ENCODE measurements around the gene ZFAND3.

ZFAND3 gene

DNA sequence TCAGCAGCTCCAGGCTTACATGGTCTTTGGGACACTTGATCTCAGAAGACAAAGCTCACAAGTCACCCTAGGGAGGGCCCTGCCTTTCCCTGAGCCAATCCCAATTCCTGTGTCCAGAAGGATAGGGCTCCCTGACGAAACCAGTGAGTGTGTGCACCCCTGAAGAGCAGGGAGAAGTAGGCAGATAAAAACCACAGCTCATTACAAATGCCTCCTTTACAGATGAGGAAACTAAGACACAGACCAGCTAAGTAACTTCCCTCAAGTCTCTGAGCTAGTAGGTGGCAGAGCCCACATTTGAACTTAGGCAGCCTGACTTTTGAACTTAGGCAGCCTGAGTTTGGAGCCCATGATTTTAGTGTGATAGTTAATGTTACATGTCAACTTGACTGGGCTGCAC is 6.7 kb upstream of the ZFAND3 start:
- Histone ChIP-seq H3K4me2 (ENCODE audit: insufficient read depth, low read length) (no peak overlapping the region), H3K9me3 (ENCODE audit: insufficient read depth, low read length, severe bottlenecking) (no peaks in the 10 kb centered on the region), H3K36me3 (ENCODE audit: insufficient read depth, low read length) (no peaks in the 10 kb centered on the region), H4K20me1 (ENCODE audit: insufficient read depth, low read length) (no peaks in the 10 kb centered on the region), H3K79me2 (ENCODE audit: insufficient read depth, low read length) (no peaks in the 10 kb centered on the region), H3K4me1 (ENCODE audit: insufficient read depth, low read length) (peaks cover 7% of the 10 kb centered on the region), H3K4me3 (ENCODE audit: low read depth in 1 of 2, low read length in 2 of 2) (no peak overlapping the region), H3K27me3 (ENCODE audit: insufficient read depth, low read length, poor library complexity) (no peaks in the 10 kb centered on the region), H3K9ac (ENCODE audit: low read depth, low read length) (no peak overlapping the region), H2AFZ (ENCODE audit: low read depth, low read length) (no peak overlapping the region), H3K27ac (ENCODE audit: low read length) (no peak overlapping the region)
- no peak for TF ChIP-seq EZH2 (IDR thresholded peaks at IDR 0.05; ENCODE audit: borderline replicate concordance, low read depth, low read length, severe bottlenecking)
- TF ChIP-seq, protein P1, sequence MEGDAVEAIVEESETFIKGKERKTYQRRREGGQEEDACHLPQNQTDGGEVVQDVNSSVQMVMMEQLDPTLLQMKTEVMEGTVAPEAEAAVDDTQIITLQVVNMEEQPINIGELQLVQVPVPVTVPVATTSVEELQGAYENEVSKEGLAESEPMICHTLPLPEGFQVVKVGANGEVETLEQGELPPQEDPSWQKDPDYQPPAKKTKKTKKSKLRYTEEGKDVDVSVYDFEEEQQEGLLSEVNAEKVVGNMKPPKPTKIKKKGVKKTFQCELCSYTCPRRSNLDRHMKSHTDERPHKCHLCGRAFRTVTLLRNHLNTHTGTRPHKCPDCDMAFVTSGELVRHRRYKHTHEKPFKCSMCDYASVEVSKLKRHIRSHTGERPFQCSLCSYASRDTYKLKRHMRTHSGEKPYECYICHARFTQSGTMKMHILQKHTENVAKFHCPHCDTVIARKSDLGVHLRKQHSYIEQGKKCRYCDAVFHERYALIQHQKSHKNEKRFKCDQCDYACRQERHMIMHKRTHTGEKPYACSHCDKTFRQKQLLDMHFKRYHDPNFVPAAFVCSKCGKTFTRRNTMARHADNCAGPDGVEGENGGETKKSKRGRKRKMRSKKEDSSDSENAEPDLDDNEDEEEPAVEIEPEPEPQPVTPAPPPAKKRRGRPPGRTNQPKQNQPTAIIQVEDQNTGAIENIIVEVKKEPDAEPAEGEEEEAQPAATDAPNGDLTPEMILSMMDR (IDR thresholded peaks at IDR 0.05; ENCODE audit: borderline replicate concordance, extremely low read depth, low read length, poor library complexity, severe bottlenecking): no peak
- DNase-seq: no peak
- no peak for ATAC-seq (ENCODE audit: insufficient read depth, low read depth)

DNA sequence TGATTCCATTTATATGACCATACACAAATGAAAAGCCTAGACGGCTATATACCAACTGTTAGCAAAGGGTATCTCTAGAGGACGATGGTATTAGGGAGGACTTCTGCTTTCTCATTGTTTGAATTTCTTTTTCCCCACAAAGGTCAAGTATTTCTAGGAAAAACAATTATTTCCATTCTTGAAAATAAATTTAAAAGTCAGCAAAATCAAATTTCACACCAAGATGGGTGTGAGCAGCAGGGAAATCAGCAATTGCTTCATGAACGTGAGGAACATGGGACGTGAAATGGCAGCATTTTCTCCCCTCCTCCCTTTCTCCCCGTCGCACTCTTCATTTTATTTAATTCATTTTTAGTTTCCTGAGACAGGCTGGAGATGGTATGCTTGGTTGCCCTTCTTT is 5.2 kb upstream of the ZFAND3 start:
- TF ChIP-seq, protein P1 (IDR thresholded peaks at IDR 0.05; ENCODE audit: borderline replicate concordance, extremely low read depth, low read length, poor library complexity, severe bottlenecking): no peak
- no peak for TF ChIP-seq EZH2 (IDR thresholded peaks at IDR 0.05; ENCODE audit: borderline replicate concordance, low read depth, low read length, severe bottlenecking)
- no peaks in the 10 kb centered on the region for H3K27me3 ChIP-seq (ENCODE audit: insufficient read depth, low read length, poor library complexity)
- H3K4me3 ChIP-seq (ENCODE audit: low read depth in 1 of 2, low read length in 2 of 2): no peak overlapping the region
- no peak for ATAC-seq (ENCODE audit: insufficient read depth, low read depth)
- no peak overlapping the region for H2AFZ ChIP-seq (ENCODE audit: low read depth, low read length)
- H3K4me2 ChIP-seq (ENCODE audit: insufficient read depth, low read length): no peak overlapping the region
- H4K20me1 ChIP-seq (ENCODE audit: insufficient read depth, low read length): no peaks in the 10 kb centered on the region
- H3K9ac ChIP-seq (ENCODE audit: low read depth, low read length): no peak overlapping the region
- no peaks in the 10 kb centered on the region for H3K36me3 ChIP-seq (ENCODE audit: insufficient read depth, low read length)
- H3K27ac ChIP-seq (ENCODE audit: low read length): no peak overlapping the region
- no peak for DNase-seq
- no peaks in the 10 kb centered on the region for H3K9me3 ChIP-seq (ENCODE audit: insufficient read depth, low read length, severe bottlenecking)
- peaks cover 13% of the 10 kb centered on the region for H3K4me1 ChIP-seq (ENCODE audit: insufficient read depth, low read length)
- H3K79me2 ChIP-seq (ENCODE audit: insufficient read depth, low read length): peaks cover 6% of the 10 kb centered on the region

DNA sequence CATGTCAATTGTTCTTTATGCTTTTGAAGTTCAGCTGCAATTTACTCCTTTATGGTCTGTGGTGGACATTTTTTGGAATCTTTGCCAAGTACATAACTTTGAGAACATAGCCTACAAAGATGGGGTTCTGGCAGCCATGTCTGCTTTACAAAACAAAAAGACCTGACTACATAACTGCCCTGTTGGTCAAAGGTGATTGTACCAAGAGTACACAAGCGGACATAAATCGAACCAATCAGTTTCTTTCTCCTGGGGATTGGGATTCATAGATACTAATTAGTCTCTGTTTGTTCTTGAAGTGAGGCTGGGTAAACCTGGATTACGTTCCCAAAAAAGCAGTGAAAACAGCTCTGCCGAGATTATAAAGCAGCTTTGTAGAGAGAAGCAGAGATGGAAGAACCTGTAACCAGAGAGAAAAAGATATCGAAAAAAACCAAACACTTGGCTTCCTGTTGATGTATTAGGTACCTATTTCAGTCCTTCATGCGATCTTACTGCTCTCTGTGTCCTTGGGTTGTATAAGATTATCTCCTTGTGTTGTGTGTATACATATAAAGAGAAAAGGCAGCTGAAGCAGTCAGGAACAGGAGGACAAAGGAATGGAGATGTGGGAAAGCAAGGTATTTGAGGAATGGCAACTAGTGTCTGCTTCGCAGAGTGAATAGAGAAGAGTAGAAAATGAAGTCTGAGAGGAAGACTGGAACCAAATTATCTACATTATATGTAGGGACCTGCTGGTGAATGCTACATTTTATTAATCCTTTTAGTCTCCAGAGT is 2.7 kb upstream of the ZFAND3 start:
- H3K4me2 ChIP-seq (ENCODE audit: insufficient read depth, low read length): no peak overlapping the region
- H3K36me3 ChIP-seq (ENCODE audit: insufficient read depth, low read length): 0 out of 2 replicates have a peak, but pooled peaks cover 3% of the 10 kb centered on the region
- peaks cover 28% of the 10 kb centered on the region for H3K4me1 ChIP-seq (ENCODE audit: insufficient read depth, low read length)
- no peak overlapping the region for H3K9ac ChIP-seq (ENCODE audit: low read depth, low read length)
- H4K20me1 ChIP-seq (ENCODE audit: insufficient read depth, low read length): peaks cover 6% of the 10 kb centered on the region; the same call in 1 of the 2 replicates
- H3K9me3 ChIP-seq (ENCODE audit: insufficient read depth, low read length, severe bottlenecking): no peaks in the 10 kb centered on the region
- H3K79me2 ChIP-seq (ENCODE audit: insufficient read depth, low read length): peaks cover 27% of the 10 kb centered on the region
- DNase-seq: no peak
- ATAC-seq (ENCODE audit: insufficient read depth, low read depth): no peak
- TF ChIP-seq, protein P1 (IDR thresholded peaks at IDR 0.05; ENCODE audit: borderline replicate concordance, extremely low read depth, low read length, poor library complexity, severe bottlenecking): no peak
- TF ChIP-seq EZH2 (IDR thresholded peaks at IDR 0.05; ENCODE audit: borderline replicate concordance, low read depth, low read length, severe bottlenecking): no peak
- H2AFZ ChIP-seq (ENCODE audit: low read depth, low read length): no peak overlapping the region
- no peaks in the 10 kb centered on the region for H3K27me3 ChIP-seq (ENCODE audit: insufficient read depth, low read length, poor library complexity)
- no peak overlapping the region for H3K27ac ChIP-seq (ENCODE audit: low read length)
- no peak overlapping the region for H3K4me3 ChIP-seq (ENCODE audit: low read depth in 1 of 2, low read length in 2 of 2)
